HG02970 (cell line): Measurements from ENCODE around the gene FCRL3.
"Not testable (repeated sequence)": the region's sequence is repeated elsewhere in the genome, so short reads cannot be mapped to it uniquely, and the experiment has no call there.

ENCODE experiments used
- ATAC-seq: cut with Tn5 transposase; IDR thresholded peaks from one replicate; pipeline ENCODE4 v1.9.1; 2021; ENCODE audit warnings: mild to moderate bottlenecking, moderate library complexity, moderate number of reproducible peaks; ENCODE audit not compliant: unreplicated experiment, low FRiP score

Gene FCRL3, protein sequence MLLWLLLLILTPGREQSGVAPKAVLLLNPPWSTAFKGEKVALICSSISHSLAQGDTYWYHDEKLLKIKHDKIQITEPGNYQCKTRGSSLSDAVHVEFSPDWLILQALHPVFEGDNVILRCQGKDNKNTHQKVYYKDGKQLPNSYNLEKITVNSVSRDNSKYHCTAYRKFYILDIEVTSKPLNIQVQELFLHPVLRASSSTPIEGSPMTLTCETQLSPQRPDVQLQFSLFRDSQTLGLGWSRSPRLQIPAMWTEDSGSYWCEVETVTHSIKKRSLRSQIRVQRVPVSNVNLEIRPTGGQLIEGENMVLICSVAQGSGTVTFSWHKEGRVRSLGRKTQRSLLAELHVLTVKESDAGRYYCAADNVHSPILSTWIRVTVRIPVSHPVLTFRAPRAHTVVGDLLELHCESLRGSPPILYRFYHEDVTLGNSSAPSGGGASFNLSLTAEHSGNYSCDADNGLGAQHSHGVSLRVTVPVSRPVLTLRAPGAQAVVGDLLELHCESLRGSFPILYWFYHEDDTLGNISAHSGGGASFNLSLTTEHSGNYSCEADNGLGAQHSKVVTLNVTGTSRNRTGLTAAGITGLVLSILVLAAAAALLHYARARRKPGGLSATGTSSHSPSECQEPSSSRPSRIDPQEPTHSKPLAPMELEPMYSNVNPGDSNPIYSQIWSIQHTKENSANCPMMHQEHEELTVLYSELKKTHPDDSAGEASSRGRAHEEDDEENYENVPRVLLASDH

DNA sequence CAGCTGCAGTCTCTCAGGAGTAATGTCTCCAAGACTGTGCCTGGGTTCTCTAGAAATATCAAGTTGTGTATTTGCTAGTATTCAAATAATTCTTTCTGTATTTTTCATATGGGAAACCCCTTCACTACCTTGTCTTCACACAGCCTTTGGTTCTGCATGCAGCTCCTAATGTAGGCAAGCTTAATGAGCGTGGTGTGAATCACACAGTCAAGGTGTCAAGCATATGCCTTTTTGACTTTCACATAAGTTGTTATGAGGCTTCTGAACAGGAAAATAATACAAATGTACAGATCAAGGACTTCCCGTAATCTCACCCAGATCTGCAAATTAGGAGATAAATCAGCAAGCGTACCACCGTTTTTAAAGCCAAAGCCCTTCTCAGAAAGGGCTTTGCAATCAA lies at the start of gene FCRL3:
FCRL3 (minus strand) TSS at position 38 of the 400 bp plus-strand sequence. CDS start 280 bp downstream, outside the sequence.
- ATAC-seq = no peak

DNA sequence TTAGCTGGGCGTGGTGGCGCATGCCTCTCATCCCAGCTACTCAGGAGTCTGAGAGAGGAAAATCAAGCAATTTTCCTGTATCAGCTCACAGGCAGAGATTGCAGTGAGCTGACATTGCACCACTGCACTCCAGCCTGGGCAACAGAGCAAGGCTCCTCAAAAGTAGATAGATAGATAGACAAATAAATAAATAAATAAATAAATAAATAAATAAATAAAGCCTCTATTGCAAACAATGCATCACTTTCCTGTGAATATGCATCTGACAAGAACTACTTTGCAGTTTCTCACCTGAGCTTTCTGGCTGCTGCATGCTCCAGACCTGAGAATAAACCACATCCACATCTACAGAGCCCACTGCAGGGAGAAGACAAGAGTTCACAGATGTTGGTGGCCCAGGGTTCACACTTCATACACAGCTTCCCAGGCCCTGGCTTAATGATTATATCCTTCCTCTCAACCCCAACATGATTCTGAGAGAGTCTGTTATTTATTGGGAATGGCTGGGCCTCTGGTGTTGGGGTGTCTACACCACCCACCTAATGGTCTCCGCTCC lies 47.8 kb upstream of the FCRL3 start:
- ATAC-seq = no peak

DNA sequence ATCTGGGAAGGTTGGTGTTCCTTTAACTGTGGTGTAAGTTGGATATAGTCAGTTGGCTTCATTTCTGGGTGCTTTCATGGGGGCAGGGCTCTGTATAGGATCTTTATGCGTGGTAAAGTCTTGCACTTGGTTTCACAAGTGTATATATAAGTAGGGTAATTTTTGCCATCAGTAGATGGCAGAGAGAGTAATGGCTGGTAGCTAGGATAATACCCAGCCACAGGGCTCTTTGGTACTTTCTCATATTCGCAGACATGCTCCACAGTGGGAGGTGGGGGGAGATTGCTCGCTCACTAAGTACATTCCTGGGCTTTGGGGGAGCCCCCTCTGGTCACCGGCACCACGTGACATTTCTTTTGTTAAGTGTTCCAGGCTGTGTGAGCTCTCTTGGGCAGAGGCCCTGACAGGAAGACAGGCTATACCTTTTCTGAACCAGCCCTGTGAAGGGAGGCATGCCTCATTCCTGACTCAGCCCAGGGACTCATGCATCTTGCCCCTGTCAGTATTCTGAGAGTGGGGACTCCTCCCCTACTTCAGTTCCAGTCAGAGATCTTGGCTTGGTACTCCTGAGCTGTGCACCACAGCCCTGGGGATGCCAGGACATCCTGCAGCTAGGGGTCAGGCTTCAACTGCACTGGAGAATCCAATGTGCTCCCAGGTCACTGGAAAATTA lies 38.8 kb upstream of the FCRL3 start:
- ATAC-seq = no peak

DNA sequence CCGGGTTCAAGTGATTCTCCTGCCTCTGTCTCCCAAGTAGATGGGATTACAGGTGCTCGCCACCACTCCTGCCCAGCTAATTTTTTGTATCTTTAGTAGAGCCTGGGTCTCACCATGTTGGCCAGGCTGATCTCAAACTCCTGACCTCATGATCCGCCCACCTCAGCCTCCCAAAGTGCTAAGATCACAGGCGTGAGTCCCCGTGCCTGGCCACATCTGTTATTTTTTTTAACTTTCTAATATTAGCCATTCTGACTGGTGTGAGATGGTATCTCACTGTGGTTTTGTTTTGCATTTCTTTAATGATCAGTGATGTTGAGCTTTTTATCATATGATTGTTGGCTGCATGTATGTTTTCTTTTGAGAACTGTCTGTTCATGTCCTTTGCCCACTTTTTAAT lies 35.4 kb upstream of the FCRL3 start:
- ATAC-seq = not testable (repeated sequence)

DNA sequence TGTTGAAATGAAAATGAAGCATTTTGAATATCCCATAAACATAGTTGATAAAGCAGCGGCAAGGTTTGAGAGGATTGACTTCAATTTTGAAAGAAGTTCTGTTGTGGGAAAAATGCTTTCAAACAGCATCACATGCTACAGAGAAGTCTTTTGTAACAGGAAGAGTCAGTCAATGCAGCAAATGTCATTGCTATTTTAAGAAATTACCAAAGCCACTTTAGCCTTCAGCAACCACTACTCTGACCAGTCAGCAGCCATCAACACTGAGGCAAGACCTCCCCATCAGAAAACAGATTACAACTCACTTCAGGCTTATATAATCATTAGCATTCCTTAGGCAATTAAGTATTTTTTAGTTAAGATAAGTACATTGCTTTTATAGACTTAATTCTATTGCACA lies 33.8 kb upstream of the FCRL3 start:
- no peak for ATAC-seq

DNA sequence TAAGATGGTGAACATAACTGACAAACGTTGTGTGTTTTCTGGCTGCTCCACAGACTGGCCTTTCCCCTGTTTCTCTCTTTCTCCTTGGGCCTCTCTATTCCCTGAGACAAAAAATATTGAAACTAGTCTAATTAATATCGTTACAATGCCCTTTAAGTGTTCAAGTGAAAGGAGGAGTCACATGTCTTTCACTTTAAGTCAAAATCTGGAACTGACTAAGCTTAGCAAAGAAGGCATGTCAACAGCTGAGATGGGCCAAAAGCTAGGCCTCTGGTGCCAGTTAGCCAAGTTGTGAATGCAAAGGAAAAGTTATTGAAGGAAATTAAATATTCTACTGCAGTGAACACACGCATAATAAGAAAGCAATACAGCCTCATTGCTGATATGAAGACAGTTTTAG lies 32.2 kb upstream of the FCRL3 start:
- ATAC-seq = no peak

DNA sequence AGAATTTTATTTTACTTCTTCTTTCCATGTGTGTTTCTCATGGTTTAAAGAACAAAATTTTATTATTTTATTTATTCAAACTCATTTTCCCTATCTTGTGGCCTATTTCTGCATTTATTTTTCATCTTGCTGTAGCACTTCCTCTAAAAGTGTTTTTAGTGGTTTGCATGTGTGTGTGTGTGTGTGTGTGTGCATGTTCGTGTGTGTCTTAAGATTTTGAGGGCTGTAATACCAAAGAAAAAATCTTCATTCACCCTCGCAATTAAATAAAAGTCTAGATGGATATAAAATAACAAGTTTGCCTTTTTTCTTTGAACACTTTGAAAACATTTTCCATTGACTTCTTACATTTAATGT lies 24.6 kb upstream of the FCRL3 start:
- no peak for ATAC-seq

DNA sequence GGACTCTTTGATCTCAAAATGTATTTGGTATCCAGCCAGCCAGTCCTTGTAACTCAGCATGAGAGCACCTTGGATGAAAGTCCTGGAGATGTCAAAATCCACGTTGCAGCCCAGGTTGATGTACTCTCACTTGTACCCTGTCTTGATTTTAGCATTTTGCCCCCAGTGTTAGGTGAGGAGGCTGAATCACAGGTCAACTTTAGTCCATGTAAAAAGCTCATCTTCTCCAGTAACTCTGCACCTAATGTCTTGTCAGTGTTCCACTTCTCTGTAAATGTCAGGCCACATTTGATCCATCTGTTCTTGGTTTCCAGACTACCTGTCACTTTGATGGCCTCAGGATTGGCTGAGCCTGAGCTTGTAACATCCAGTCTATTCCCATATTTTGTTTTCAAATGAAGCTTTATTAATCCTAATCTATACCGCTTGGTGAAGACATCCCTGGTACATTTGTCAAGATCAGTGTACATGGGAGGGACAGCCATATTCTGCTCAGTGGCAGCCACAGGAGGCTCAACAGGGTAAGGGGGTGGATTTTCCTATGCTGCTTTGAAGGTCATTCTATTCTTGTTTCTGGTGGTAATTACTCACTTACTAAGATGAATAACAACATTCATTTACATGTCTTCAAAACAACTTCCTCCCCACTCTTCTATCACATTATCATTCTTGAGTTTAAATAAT lies 24.1 kb upstream of the FCRL3 start:
- no peak for ATAC-seq

DNA sequence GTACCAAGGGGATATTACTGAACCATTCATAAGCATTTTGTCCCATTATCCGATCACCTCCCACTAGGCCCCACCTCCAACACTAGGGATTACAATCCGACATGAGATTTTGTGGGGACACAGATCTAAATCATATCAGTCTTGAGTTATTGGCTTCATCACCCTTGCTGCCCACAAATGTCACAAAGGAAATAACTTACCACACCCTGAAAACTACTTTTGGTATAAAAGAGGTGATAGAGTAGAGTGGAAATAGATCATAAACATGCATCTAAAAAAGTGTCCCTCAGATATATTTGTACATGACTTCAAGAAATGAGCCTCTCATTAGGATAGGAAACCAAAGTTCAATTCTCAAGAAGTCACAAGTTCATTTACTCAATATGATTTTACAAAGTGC lies 22.6 kb upstream of the FCRL3 start:
- no peak for ATAC-seq

DNA sequence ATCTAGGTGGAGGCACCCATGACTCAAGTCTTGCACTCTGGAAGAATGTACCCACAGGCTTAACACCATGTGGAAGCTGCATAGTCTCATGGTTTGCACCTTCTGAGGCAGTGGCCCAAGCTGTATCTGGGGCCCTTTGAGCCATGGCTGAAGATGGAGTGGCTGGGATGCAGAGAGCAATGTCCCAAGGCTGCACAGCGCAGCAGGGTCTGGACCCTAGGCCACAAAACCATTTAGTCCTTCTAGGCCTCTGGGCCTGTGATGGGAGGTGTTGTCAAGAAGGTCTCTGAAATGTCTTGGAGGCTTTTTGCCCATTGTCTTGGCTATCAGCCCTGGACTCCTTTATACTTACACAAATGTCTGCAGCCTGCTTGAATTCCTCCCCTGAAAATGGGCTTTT lies 21.4 kb upstream of the FCRL3 start:
- no peak for ATAC-seq

DNA sequence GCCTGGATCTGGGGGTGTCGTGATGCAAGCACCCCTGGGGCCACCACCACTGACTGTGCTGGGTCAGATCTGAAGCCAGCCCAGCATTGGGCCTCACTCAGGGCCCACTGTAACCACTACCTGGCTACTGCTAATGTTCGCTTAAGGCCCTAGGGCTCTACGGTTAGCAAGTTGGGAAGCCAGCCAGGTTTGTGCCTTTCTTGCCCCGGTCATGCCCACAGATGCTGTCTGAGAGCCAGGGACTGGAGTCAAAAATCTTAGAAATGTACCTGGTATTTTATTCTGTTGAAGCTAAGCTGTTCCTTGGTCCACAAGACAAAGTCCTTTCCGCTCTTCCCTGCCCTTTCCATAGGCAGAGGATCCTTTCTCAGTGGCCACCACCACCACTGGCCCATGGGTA lies 15.2 kb upstream of the FCRL3 start:
- ATAC-seq = no peak

DNA sequence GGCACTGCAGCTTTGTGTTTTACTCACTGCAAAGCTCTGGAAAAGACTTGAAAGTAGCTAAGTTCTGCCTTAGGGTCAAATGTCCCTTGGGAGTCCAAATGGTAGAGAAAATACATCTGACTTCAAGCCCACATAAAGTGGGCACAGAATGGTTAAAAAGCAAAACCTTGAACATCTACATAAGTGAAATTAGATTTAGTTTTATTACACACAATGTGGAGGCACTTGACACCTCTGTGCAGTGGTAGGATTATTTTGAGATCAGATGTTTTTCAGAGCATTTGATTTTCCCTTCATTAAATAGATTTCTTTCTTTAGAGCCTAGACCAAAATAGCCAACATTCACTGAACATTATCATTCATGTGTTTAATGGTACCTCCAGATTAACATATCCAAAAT lies 11.2 kb upstream of the FCRL3 start:
- no peak for ATAC-seq

DNA sequence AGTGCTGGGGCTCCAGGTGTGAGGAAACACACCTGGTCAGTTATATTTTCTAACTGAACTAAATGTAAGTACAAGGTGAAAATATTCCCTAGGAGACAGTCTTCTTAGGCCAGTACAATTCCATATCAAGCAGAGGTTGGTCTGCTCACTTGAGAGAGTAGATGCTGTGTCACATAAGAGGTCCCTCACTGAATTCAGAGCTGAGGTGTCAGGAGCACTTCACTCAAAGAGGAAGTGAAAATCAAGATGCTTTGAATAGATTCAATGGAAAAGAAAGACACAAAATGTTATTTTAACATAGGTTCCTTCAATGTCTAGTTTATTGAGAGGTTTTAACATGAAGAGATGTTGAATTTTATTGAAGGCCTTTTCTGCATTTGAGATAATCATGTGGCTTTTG lies 4.3 kb upstream of the FCRL3 start:
- ATAC-seq = no peak

DNA sequence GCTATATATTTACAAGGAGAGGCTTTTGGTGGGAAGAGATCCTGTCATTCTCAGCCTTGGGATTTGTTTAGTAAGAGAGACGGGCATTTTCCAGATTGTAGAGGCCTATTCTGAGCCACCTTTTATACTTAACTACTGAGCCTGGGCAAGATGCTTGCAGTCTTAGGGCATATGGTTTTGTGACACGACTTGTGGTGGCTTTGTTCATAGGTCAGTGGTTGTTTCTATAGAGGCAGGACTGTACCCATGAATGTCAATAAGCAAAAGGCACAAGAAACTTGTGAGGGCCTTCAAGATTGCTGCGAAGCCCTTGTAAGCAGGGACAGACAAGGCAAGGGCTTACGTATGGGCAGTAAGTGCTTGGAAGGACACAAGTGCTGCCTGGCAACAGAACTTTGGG lies 3.4 kb upstream of the FCRL3 start:
- ATAC-seq = no peak

DNA sequence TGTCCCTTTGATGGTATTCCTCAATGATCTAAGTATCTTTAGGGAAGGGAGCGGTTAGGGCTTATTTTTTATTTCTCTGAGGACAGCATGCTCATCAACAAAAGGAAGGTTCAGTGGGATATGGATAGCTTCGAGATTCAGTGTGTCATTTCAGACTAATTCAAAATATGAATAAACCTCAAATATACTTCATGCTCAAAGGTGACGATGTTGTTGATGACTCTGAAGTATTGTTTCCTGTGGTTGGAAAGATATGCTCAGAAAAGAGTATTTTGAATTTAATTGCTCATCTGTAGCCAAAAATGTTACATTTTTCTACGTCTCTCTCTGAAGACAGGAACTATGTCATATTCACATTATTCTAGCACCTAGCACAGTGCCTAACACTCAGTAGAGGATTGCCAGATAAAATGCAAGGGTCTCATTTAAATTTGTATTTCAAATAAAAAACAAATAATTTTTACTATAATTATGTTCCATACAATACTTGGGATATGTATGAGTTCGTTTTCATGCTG lies 1.8 kb upstream of the FCRL3 start:
- ATAC-seq = no peak

DNA sequence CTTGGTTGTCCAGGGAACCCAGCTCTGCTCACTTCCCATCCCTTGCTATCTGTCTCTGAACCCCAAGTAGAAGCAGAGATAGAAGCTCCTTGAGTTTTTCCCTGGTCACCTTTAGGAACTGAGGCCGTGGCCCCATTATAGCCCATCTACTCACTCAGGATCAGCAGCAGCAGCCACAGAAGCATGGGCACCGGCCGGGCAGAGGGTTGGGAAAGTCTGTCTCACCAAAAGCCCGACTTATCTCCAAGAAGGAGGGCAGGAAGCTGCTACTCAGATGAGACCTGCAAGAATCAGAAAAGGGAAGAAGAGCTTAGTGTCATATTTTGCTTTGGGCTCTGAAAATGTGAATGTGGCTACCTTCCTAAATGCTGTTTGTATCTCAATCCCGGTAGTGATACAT lies 264 bp downstream of the FCRL3 start:
- no peak for ATAC-seq

DNA sequence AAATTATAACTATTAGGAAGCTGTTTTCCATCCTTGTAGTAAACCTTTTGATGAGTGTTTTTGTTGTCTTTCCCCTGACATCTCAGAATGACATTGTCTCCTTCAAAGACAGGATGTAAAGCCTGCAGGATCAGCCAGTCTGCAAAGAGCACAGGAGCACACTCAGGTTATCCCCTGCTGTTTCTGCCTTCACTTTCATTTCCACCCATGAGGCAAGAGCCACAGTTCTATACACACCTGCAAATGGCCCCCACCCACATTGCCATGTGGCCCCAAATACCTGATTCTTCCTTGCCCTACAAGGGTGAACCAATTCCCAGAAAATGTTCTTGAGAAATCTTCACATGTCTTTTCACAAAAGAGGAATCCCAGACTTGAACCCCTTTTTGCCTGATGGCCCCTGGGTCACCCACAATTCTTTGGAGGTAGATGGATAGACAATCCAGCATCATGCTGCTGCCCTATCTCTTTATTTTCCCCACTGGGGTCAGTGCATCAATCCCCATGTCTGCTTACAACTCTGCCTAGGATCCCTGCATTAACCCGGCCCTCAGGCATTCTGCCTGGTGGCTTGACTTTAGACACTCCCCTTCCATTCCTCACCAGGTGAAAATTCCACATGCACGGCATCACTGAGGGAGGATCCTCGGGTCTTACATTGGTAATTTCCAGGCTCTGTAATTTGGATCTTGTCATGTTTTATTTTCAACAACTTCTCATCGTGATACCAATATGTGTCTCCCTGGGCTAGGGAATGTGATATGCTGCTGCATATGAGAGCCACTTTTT lies 2.6 kb downstream of the FCRL3 start:
- ATAC-seq = no peak

DNA sequence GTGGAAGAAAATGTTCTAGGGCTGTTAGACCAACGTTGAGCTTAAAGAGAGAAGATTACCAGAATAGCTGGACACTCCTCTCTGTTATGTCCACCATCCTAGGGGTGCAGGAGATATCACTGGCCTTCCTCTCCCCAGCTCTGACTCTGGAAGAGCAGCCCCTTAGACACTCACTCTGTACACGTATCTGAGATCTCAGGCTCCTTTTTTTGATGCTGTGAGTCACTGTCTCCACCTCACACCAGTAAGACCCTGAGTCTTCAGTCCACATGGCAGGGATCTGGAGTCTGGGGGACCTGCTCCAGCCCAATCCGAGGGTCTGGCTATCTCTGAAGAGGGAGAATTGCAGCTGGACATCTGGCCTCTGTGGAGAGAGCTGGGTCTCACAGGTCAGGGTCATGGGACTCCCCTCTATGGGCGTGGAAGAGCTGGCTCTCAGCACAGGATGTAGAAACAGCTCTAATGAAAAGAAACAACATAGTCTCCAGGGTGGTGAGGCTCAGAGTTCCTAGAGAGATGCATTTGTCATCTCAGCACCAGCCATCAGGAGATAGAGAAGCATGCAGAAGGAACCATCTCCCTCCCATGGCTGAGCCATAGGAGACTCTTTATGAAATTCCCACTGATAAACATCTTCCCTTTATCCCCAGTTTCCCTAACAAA lies 3.5 kb downstream of the FCRL3 start:
- no peak for ATAC-seq

DNA sequence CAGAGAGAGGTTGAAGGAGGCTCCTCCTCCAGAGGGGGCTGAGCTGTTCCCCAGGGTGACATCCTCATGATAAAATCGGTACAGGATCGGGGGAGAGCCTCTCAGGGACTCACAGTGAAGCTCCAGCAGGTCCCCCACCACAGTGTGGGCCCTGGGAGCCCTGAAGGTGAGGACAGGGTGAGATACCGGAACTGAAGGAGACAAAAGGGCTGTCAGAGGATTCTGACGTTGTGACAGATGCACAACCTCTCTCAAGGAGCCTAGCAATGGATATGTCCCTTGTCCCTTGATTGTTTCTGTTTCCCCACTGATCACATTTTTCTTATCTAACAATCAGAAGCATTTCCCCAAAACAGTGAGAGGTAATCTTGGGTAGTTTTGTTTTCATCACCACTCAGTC lies 5.2 kb downstream of the FCRL3 start:
- ATAC-seq = no peak
